ENCODE results near the gene CLDN1. TPM values are rescaled to one million over a fixed set of nuclear protein-coding genes. Genes with fewer than 3 reads are reported as not detected.

CLDN1 gene
- total and polyA plus RNA-seq, 2 of the 13 experiments (the other 11 are each of a cell fraction or from before 2014, with no cell fraction given): 42.7 to 51.6 TPM

- TF ChIP-seq, protein P1, sequence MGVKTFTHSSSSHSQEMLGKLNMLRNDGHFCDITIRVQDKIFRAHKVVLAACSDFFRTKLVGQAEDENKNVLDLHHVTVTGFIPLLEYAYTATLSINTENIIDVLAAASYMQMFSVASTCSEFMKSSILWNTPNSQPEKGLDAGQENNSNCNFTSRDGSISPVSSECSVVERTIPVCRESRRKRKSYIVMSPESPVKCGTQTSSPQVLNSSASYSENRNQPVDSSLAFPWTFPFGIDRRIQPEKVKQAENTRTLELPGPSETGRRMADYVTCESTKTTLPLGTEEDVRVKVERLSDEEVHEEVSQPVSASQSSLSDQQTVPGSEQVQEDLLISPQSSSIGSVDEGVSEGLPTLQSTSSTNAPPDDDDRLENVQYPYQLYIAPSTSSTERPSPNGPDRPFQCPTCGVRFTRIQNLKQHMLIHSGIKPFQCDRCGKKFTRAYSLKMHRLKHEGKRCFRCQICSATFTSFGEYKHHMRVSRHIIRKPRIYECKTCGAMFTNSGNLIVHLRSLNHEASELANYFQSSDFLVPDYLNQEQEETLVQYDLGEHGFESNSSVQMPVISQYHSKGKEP (CRISPR knock-in tag; IDR thresholded peaks at IDR 0.05): no peak
- TF ChIP-seq PCBP2 (optimal IDR thresholded peaks at IDR 0.05; ENCODE audit: low read depth, low read length, poor library complexity, severe bottlenecking) (no peak), ZNF484 (CRISPR knock-in tag; IDR thresholded peaks at IDR 0.05; ENCODE audit: borderline replicate concordance, low read depth) (no peak), ZNF333 (CRISPR knock-in tag; IDR thresholded peaks at IDR 0.05; ENCODE audit: borderline replicate concordance) (no peak), ZNF577 (CRISPR knock-in tag; IDR thresholded peaks at IDR 0.05; ENCODE audit: borderline replicate concordance, low read depth) (no peak), ATF5 (CRISPR knock-in tag; IDR thresholded peaks at IDR 0.05; ENCODE audit: low read depth) (no peak), CC2D1A (CRISPR knock-in tag; IDR thresholded peaks at IDR 0.05) (no peak), ZNF530 (CRISPR knock-in tag; IDR thresholded peaks at IDR 0.05; ENCODE audit: low read depth) (no peak), HNF4A (CRISPR knock-in tag; IDR thresholded peaks at IDR 0.05) (peak; percentile 52), ZBTB7A (CRISPR knock-in tag; IDR thresholded peaks at IDR 0.05) (no peak), ZNF121 (CRISPR knock-in tag; IDR thresholded peaks at IDR 0.05) (no peak), PRDM10 (CRISPR knock-in tag; IDR thresholded peaks at IDR 0.05; ENCODE audit: low read depth) (no peak), ZMYM2 (CRISPR knock-in tag; IDR thresholded peaks at IDR 0.05) (no peak), ZNF569 (CRISPR knock-in tag; IDR thresholded peaks at IDR 0.05; ENCODE audit: borderline replicate concordance) (no peak), ZNF841 (CRISPR knock-in tag; IDR thresholded peaks at IDR 0.05; ENCODE audit: borderline replicate concordance) (no peak), EZH2 (conservative IDR thresholded peaks at IDR 0.05; ENCODE audit: low read depth, low read length) (no peak), GFI1 (CRISPR knock-in tag; IDR thresholded peaks at IDR 0.05; ENCODE audit: borderline replicate concordance) (peak; percentile 67; the same call in 1 of the 2 replicates), YEATS2 (CRISPR knock-in tag; IDR thresholded peaks at IDR 0.05; ENCODE audit: borderline replicate concordance) (no peak), GATA4 (IDR thresholded peaks at IDR 0.05; ENCODE audit: borderline replicate concordance, low read depth) (peak; percentile 15; the same call in 1 of the 2 replicates)
- TF ChIP-seq, protein P2, sequence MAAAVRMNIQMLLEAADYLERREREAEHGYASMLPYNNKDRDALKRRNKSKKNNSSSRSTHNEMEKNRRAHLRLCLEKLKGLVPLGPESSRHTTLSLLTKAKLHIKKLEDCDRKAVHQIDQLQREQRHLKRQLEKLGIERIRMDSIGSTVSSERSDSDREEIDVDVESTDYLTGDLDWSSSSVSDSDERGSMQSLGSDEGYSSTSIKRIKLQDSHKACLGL (CRISPR knock-in tag; IDR thresholded peaks at IDR 0.05): no peak
- TF ChIP-seq, protein P3, sequence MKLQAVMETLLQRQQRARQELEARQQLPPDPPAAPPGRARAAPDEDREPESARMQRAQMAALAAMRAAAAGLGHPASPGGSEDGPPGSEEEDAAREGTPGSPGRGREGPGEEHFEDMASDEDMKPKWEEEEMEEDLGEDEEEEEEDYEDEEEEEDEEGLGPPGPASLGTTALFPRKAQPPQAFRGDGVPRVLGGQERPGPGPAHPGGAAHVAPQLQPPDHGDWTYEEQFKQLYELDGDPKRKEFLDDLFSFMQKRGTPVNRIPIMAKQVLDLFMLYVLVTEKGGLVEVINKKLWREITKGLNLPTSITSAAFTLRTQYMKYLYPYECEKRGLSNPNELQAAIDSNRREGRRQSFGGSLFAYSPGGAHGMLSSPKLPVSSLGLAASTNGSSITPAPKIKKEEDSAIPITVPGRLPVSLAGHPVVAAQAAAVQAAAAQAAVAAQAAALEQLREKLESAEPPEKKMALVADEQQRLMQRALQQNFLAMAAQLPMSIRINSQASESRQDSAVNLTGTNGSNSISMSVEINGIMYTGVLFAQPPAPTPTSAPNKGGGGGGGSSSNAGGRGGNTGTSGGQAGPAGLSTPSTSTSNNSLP (IDR thresholded peaks at IDR 0.05; ENCODE audit: low read depth, low read length): peak; percentile 90
Observed at GRCh38 chr3:190345027-190345821, 23.0 kb upstream of the CLDN1 start (continued).
